GM12878 (cell line): ENCODE results near the gene RNF223. TPM values are rescaled to one million over a fixed set of nuclear protein-coding genes. Genes with fewer than 3 reads are reported as not detected.

Source experiments
- ATAC-seq: fragments of 200-7000 bp; cut with Tn5 transposase; 3 replicates; pipeline ENCODE4 v1.9.1; 2020; ENCODE audit warnings: mild to moderate bottlenecking, moderate library complexity
- BruUV-seq: library from RNA; stranded (reverse); fragments of 400-500 nt; replicated peaks from 2 replicates; lab custom pipeline; 2021; lab: Mats Ljungman, UMichigan
- CTCF ChIA-PET: fragments of 300-600 bp; sonication (Branson Sonifier 250); formaldehyde crosslinking; extraction: SDS; loops from one replicate; lab custom pipeline; 2021; ENCODE audit warnings: inconsistent platforms; lab: Yijun Ruan, JAX
- POLR2A ChIA-PET: fragments of 350-600 bp; formaldehyde crosslinking; extraction: SDS; loops from one replicate; lab custom pipeline; 2021; ENCODE audit warnings: inconsistent platforms; lab: Charles Lee
- RAD21 ChIA-PET: fragments of 300-600 bp; sonication (Branson Sonifier 250); formaldehyde crosslinking; loops from one replicate; lab custom pipeline; 2023; ENCODE audit warnings: antibody characterized with exemption; ENCODE audit not compliant: unreplicated experiment; lab: Charles Lee
- SMC1A ChIA-PET: fragments of 300-600 bp; sonication (Branson Sonifier 250); formaldehyde crosslinking; loops from one replicate; lab custom pipeline; 2023; ENCODE audit not compliant: unreplicated experiment, uncharacterized antibody; lab: Charles Lee
- DNase-seq: peaks from one replicate; pipeline ENCODE4 v3.0.0-alpha.2; 2011; ENCODE audit warnings: low read depth, low spot score
- FAIRE-seq: peaks from 3 replicates; lab custom pipeline; 2011; peaks lifted over from hg19 to GRCh38; lab: Jason Lieb, UNC
- H2AFZ ChIP-seq: 2 replicates; pipeline ENCODE4 v1.6.0; 2011; ENCODE audit warnings: low read depth, low read length, control low read depth; ENCODE audit not compliant: control insufficient read depth
- H3K27ac ChIP-seq: 2 replicates; pipeline ENCODE4 v1.5.1; 2011; ENCODE audit warnings: control low read depth; ENCODE audit not compliant: control insufficient read depth, insufficient read depth
- H3K27me3 ChIP-seq, 2 experiments: replicated peaks in 1 of 2; 2 replicates each; pipeline versions ENCODE4 v1.6.0 to v1.6.1; 2011; ENCODE audit warnings: low read length in 1 of 2; ENCODE audit not compliant: control insufficient read depth in 2 of 2, insufficient read depth in 2 of 2
- H3K36me3 ChIP-seq, 2 experiments: 2 replicates each; pipeline ENCODE4 v1.5.1; 2011; ENCODE audit warnings: low read length in 1 of 2; ENCODE audit not compliant: control insufficient read depth in 2 of 2, insufficient read depth in 2 of 2
- H3K4me1 ChIP-seq: 2 replicates; pipeline ENCODE4 v1.6.1; 2011; ENCODE audit warnings: mild to moderate bottlenecking, low read length, moderate library complexity, mixed read lengths; ENCODE audit not compliant: control insufficient read depth, insufficient read depth
- H3K4me2 ChIP-seq: 2 replicates; pipeline ENCODE4 v1.6.0; 2011; ENCODE audit warnings: control low read depth; ENCODE audit not compliant: control insufficient read depth, insufficient read depth
- H3K4me3 ChIP-seq: fragments of 200-600 bp; sonication (generic); 2 replicates; pipeline ENCODE4 v1.5.1; 2016
- H3K79me2 ChIP-seq: 2 replicates; pipeline ENCODE4 v1.6.0; 2011; ENCODE audit warnings: low read length; ENCODE audit not compliant: control insufficient read depth, insufficient read depth
- H3K9ac ChIP-seq: 2 replicates; pipeline ENCODE4 v1.8.0; 2011; ENCODE audit warnings: low read length, control low read depth, mixed read lengths; ENCODE audit not compliant: control insufficient read depth, insufficient read depth
- H3K9me3 ChIP-seq: replicated peaks from 3 replicates; pipeline ENCODE4 v1.5.1; 2011; ENCODE audit warnings: mild to moderate bottlenecking, low read length; ENCODE audit not compliant: control insufficient read depth, insufficient read depth
- H4K20me1 ChIP-seq: 2 replicates; pipeline ENCODE4 v1.6.0; 2011; ENCODE audit not compliant: control insufficient read depth, insufficient read depth
- CBFB ChIP-seq: IDR thresholded peaks from 2 replicates; pipeline ENCODE4 v1.6.1; 2016; ENCODE audit warnings: antibody characterized with exemption, low read depth
- DPF2 ChIP-seq: fragments of 450-650 bp; IDR thresholded peaks from 2 replicates; pipeline ENCODE4 v1.6.1; 2017; ENCODE audit warnings: mild to moderate bottlenecking
- FOXK2 ChIP-seq: fragments of 450-650 bp; IDR thresholded peaks from 2 replicates; pipeline ENCODE4 v1.6.1; 2017; ENCODE audit warnings: mild to moderate bottlenecking, moderate library complexity
- HDAC2 ChIP-seq: fragments of 200-600 bp; sonication (generic); IDR thresholded peaks from 2 replicates; pipeline ENCODE4 v1.6.1; 2017
- KAT2A ChIP-seq: conservative IDR thresholded peaks from 2 replicates; pipeline ENCODE4 v1.6.1; 2011; ENCODE audit warnings: low read depth, low read length; ENCODE audit not compliant: control insufficient read depth
- PAX5 ChIP-seq: IDR thresholded peaks from 2 replicates; pipeline ENCODE4 v1.6.1; 2011; ENCODE audit warnings: low read depth, low read length, borderline replicate concordance
- PAX8 ChIP-seq: fragments of 450-650 bp; IDR thresholded peaks from 2 replicates; pipeline ENCODE4 v1.6.1; 2017; ENCODE audit warnings: mild to moderate bottlenecking, moderate library complexity
- PML ChIP-seq: IDR thresholded peaks from 2 replicates; pipeline ENCODE4 v1.6.1; 2012; ENCODE audit warnings: low read length, inconsistent platforms
- REST ChIP-seq: IDR thresholded peaks from 2 replicates; pipeline ENCODE4 v1.6.1; 2012; ENCODE audit warnings: mild to moderate bottlenecking, low read depth, low read length
- YBX1 ChIP-seq: fragments of 450-650 bp; IDR thresholded peaks from 2 replicates; pipeline ENCODE4 v1.6.1; 2016; ENCODE audit warnings: antibody characterized with exemption
- ZSCAN29 ChIP-seq: fragments of 450-650 bp; IDR thresholded peaks from 2 replicates; pipeline ENCODE4 v1.6.1; 2017; ENCODE audit warnings: mild to moderate bottlenecking, moderate library complexity
- WGBS: methylation state at CpG from one replicate; pipeline ENCODE4 v1.1.6; 2016; ENCODE audit warnings: low lambda C conversion rate; ENCODE audit not compliant: insufficient replicate concordance, insufficient coverage; ENCODE audit errors: missing lambda C conversion rate; 5-methylcytosine and 5-hydroxymethylcytosine counted together
- in situ Hi-C: fragments of 300-500 bp; cut with MboI; formaldehyde crosslinking; loops from 9 replicates; pipeline ENCODE4 v1.14.3; 2018; ENCODE audit warnings: mixed read lengths
- intact Hi-C: fragments of 100-400 bp; cut with micrococcal nuclease; formaldehyde crosslinking; loops from one replicate; pipeline ENCODE4 v1.14.2; 2022; ENCODE audit not compliant: unreplicated experiment
- polyA plus RNA-seq, 11 experiments: library from polyadenylated mRNA; depleted of rRNA in 4 of 11; unstranded in 6 of 11; stranded (reverse) in 5 of 11; fragments of >200 nt; fragmentation: Nextera tagmentation in 4 of 11; fragmentation: Illumina TruSeq in 1 of 11; extraction: Ambion mirVana in 4 of 11; extraction: Trizol in 1 of 11; gene quantifications; 1 replicate in 1 of 11; 2 replicates in 10 of 11; pipeline versions ENCODE4 v1.2.1 to v1.2.3, GENCODE V29; 2011 to 2016; ENCODE audit warnings: inconsistent platforms in 2 of 11, missing spikeins in 2 of 11, low read depth in 1 of 11
- total RNA-seq, 4 experiments: library from RNA; depleted of rRNA in 3 of 4; stranded (reverse); fragments of >200 nt in 3 of 4; fragmentation: Illumina TruSeq in 1 of 4; extraction: Trizol in 1 of 4; gene quantifications; 2 replicates each; pipeline versions ENCODE4 v1.2.1 to v1.2.3, GENCODE V29; 2013 to 2021
- TF ChIP-seq, protein P1 (sequence below): fragments of 450-650 bp; IDR thresholded peaks from 2 replicates; pipeline ENCODE4 v1.6.1; 2017; ENCODE audit warnings: borderline replicate concordance
- TF ChIP-seq, protein P2 (sequence below): IDR thresholded peaks from 2 replicates; pipeline ENCODE4 v1.6.1; 2011; ENCODE audit warnings: low read depth, low read length, improper control_type of control experiment, borderline replicate concordance

Gene RNF223
- total and polyA plus RNA-seq, 10 of the 15 experiments (the other 5 are each of a cell fraction or from before 2014, with no cell fraction given): 0.06 TPM; not detected in 9

GRCh38 chr1:1024149-1024770, 49.8 kb downstream of the RNF223 start:
- FAIRE-seq (no peak), ATAC-seq (no peak)
- RAD21 ChIA-PET: interaction anchor here (1.0 kb wide), 1 partner anchor 40 kb away, joined by 4 read pairs; no protein-coding TSS in a partner anchor
- SMC1A ChIA-PET: interaction anchor here (1.4 kb wide), 1 partner anchor 8 kb away, joined by 3 read pairs; no protein-coding TSS in a partner anchor
- Histone ChIP-seq H4K20me1 (no peaks in the 10 kb centered on the region), H3K9me3 (no peaks in the 10 kb centered on the region)
- CTCF ChIA-PET: interaction anchor here (1.1 to 2.5 kb wide), 3 partner anchors 9 to 40 kb away, joined by 3 to 10 read pairs (median 5); no protein-coding TSS in a partner anchor
- no TSS peak for BruUV-seq
- 73% methylated on average over 9 of the region's 9 CpGs for WGBS
- POLR2A ChIA-PET: interaction anchor here (1.0 kb wide), 1 partner anchor 32 kb away, joined by 3 read pairs; no protein-coding TSS in a partner anchor
- TF ChIP-seq, protein P1, sequence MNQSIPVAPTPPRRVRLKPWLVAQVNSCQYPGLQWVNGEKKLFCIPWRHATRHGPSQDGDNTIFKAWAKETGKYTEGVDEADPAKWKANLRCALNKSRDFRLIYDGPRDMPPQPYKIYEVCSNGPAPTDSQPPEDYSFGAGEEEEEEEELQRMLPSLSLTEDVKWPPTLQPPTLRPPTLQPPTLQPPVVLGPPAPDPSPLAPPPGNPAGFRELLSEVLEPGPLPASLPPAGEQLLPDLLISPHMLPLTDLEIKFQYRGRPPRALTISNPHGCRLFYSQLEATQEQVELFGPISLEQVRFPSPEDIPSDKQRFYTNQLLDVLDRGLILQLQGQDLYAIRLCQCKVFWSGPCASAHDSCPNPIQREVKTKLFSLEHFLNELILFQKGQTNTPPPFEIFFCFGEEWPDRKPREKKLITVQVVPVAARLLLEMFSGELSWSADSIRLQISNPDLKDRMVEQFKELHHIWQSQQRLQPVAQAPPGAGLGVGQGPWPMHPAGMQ: no peak
- TF ChIP-seq PML (no peak), REST (no peak), PAX8 (no peak), DPF2 (no peak), ZSCAN29 (no peak), KAT2A (no peak), PAX5 (no peak), FOXK2 (no peak), HDAC2 (no peak), YBX1 (no peak), CBFB (no peak)
- TF ChIP-seq, protein P2, sequence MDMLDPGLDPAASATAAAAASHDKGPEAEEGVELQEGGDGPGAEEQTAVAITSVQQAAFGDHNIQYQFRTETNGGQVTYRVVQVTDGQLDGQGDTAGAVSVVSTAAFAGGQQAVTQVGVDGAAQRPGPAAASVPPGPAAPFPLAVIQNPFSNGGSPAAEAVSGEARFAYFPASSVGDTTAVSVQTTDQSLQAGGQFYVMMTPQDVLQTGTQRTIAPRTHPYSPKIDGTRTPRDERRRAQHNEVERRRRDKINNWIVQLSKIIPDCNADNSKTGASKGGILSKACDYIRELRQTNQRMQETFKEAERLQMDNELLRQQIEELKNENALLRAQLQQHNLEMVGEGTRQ: no peak
- TF ChIP-seq, all 136 proteins: peak for 0
- Histone ChIP-seq H3K79me2 (peaks cover 2% of the 10 kb centered on the region; the same call in 1 of the 2 replicates), H3K4me1 (peaks cover 7% of the 10 kb centered on the region), H3K36me3 (no peaks in the 10 kb centered on the region; a peak in 1 of 4 replicates), H2AFZ (no peak overlapping the region), H3K9ac (no peak overlapping the region), H3K4me2 (no peak overlapping the region), H3K4me3 (no peak overlapping the region), H3K27ac (no peak overlapping the region), H3K27me3 (no peaks in the 10 kb centered on the region)
- intact Hi-C loops (no loop called here), in situ Hi-C loops (loop anchor here (5.0 kb wide), 1 partner anchor 38 kb away; no protein-coding TSS in a partner anchor)
- DNase-seq: no peak
